NCI-H345 treated with DMSO at 0.1 percent for 48 hours (cell line): ENCODE data around the gene TMEM72.
A peak's percentile ranks its signal among the peaks of the same experiment; 100 is the strongest.

ENCODE experiments used
- DNase-seq: peaks from one replicate; lab custom pipeline; 2025; ENCODE audit not compliant: unreplicated experiment; lab: John Stamatoyannopoulos, UW

Gene TMEM72

DNA sequence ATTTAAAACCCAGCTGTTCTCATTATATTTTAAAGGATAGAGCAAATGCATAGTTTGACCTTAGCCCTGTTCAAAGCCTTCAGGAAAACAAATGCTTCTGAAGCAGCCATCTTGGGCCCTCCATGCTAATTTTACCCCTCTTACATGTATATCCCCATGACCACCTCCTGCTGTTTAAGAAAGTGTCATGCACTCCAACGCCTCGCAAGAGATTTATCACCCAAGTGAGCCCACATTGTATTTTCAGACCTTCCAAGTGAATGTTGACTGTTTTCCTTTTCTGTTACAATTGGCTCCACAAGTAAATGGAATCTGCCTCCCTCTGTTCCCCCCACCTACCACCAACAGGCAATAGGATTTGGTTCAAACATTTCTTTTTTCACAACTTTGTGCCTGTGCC, 5.3 kb downstream of the TMEM72 start:
- no peak for DNase-seq

DNA sequence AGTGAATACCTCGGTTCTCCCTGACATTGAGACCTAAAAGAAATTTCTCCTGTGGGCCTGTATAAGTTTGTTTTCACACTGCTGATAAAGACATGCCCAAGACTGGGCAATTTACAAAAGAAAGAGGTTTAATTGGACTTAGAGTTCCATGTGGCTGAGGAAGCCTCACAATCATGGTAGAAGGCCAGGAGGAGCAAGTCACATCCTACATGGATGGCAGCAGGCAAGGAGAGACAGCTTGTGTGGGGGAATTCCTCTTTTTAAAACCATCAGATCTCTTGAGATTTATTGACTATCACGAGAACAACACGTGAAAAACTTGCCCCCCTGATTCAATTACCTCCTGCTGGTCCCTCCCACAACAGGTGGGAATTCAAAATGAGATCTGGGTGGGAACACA, 6.7 kb downstream of the TMEM72 start:
- no peak for DNase-seq

GRCh38 chr10:44920252-44920651, 9.1 kb downstream of the TMEM72 start:
- no peak for DNase-seq

- DNase-seq, result no peak
These were observed 9.9 kb downstream of the TMEM72 start for GRCh38 chr10:44921061-44921460.

DNA sequence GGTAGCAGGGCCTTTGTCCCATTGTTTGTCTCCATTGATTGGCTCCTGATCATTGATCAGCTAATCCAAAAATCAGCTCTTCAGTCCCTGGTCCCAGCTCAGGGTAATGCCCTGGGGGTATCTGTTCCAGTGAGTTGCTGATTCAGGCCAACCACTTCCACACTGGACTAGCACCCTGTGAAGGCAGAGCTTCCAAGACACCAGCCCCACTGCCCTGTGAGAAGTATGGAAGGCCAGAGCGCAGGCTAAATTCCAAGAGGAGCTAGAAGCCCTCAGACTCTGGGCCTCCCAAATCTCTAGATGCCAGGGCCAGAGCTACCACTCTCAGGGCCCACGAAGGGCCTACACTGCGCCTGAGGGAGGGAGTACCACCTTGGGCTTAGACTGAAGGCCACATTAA, 10.4 kb downstream of the TMEM72 start:
- no peak for DNase-seq

GRCh38 chr10:44922021-44922420, 10.9 kb downstream of the TMEM72 start:
- DNase-seq, result no peak

DNA sequence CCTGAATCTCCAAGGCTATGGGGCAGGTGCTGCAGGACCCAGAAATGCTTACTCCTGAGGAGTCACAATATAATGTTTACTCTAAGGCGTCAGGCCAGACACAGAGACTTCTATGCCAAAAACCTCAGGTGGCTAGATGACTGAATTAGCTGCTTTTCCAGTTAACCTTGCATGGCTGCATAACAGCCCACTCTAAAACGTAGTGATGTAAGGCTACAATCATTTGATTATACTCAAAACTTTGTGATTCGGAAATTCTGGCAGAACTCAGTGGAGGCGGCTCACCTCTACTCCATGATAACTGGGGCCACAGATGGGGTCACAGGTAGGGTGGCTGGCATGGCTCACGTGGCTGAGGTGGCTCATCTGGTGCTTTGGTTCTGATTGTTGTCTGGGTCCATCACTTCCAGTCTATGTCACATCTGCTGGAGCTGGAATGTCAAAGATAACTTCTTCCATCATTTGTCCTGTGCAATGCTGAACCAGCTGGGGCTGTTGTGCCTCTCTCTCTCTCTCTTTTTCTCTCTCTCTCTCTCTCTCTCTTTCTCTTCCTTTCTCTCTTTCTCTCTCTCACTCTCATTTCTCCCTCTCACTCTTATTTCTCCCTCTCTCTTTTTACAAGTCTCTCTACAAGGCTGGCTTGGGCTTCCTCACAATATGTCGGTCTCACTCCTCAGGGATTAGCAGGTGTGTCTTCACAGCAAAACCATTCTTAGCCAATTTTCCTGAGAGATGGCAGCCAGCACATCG, 11.8 kb downstream of the TMEM72 start:
- DNase-seq, result no peak

GRCh38 chr10:44923611-44924010, 12.5 kb downstream of the TMEM72 start:
- DNase-seq, result no peak

GRCh38 chr10:44924261-44925040, 13.3 kb downstream of the TMEM72 start:
- DNase-seq, result no peak

- DNase-seq, result peak; percentile 0
These were observed 14.1 kb downstream of the TMEM72 start for GRCh38 chr10:44925224-44925623.

- DNase-seq, result no peak
These were observed 14.9 kb downstream of the TMEM72 start for GRCh38 chr10:44925811-44926750.

GRCh38 chr10:44926751-44927351, 15.7 kb downstream of the TMEM72 start:
- no peak for DNase-seq

DNA sequence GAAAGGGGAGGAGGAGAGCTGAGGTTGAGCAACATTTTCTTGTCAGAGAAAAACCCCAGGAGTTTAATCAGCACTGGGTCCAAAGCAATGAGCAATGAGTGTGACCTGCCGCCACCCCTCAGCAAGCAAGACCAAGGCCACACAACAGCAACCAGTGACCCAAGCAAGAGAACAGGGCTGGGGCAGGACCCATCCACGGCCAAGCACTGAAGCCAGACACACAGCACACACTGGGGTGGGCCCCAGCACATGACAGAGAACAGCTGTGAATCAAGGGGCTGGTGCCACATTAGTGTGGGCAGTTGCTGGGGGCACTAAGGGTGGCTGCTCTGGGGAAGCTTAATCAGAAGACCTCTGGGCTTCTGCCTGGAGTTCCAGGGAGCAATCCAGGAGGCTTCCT, 16.2 kb downstream of the TMEM72 start:
- DNase-seq, result no peak

DNA sequence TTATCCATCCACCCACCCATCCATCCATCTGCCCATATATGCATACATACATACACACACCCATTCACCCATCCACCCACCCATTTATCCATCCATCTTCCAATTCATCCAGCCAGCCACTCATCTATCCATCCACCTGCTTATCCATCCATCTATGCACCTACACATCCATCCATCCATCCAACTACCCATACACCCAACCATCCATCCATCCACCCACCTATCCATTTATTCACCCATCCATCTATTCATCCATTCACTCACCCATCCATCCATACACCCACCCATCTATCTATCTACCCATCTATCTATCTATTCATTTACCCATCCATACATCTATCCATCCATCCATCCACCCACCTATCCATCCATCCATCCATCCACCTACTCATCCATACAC, 17.3 kb downstream of the TMEM72 start:
- DNase-seq, result no peak

- no peak for DNase-seq
These were observed 18.5 kb downstream of the TMEM72 start for GRCh38 chr10:44929356-44930255.

GRCh38 chr10:44930904-44931620, 19.9 kb downstream of the TMEM72 start:
- no peak for DNase-seq

DNA sequence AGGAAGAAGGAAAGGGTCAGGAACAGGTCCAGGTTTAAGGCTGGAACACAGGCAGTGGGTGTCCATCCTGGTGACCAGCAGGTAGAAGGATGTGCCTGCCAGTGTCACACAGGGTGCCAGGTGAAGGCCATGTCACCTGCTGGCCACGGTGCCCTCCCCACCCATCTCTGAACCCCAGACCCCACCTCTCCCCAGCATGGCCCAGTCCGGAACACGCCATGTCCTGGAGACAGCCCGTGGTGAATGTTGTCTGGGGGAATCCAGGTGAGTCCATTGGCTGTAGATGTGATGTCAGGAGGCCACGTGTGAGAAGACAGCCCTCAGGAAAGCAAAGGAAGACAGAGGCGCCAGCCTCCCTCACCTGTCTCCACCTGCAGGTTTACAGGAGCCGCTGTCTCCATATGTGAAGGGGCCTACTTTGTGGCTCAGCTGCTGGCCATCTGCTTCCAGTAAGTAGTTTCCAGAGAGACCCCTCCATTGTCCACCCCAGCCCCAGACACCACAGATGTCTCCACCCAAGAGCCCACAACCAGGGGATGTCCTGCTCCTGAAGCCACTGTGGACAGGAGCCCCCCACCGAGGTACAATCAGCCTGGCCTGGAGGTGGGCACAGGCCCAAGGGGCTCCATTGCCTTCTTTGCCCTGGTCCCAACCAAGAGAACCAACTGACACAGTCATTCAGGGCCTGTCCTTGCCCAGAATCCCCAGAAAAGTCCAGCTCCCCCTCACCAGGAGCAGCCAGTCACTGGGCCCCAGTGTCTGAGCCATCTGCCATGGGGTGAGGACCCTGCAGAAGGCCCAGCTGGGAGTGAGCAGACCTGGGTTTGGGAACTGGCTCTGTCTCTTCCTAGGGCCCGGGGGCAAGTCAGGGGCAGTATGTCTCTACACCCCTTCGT, 20.7 kb downstream of the TMEM72 start:
- DNase-seq, result no peak
